Renal pelvis (tissue), 4 donors: Measurements from ENCODE around the gene SURF4. TPM values are rescaled to one million over a fixed set of nuclear protein-coding genes. Genes with fewer than 3 reads are reported as not detected.

ENCODE experiments used
- DNase-seq: peaks from one replicate; pipeline ENCODE4 v3.0.0-alpha.2; 2013
- polyA plus RNA-seq, 3 donors: library from polyadenylated mRNA; unstranded; fragments of 120-200 nt; gene quantifications; one replicate each; pipeline ENCODE4 v1.2.1, GENCODE V29; 2013; ENCODE audit not compliant: insufficient read length in 3 of 3

The SURF4 gene
- polyA plus RNA-seq, 3 donors, result 163 to 184 (median 172) TPM

GRCh38 chr9:133355881-133356357 is 19.9 kb downstream of the SURF4 start:
- no peak for DNase-seq

- DNase-seq, result no peak
Observed at GRCh38 chr9:133354766-133355165, 21.1 kb downstream of the SURF4 start.

- no peak for DNase-seq
Observed at GRCh38 chr9:133353548-133353947, 22.3 kb downstream of the SURF4 start.

GRCh38 chr9:133352635-133353340 is 23.1 kb downstream of the SURF4 start:
- no peak for DNase-seq

- no peak for DNase-seq
Observed at GRCh38 chr9:133351908-133352634, 23.8 kb downstream of the SURF4 start.

GRCh38 chr9:133351526-133351907 is 24.3 kb downstream of the SURF4 start:
- DNase-seq, result no peak

GRCh38 chr9:133349965-133350616 is 25.8 kb downstream of the SURF4 start:
- no peak for DNase-seq

GRCh38 chr9:133348718-133349573 is 26.9 kb downstream of the SURF4 start:
- DNase-seq, result no peak

GRCh38 chr9:133347985-133348717 is 27.7 kb downstream of the SURF4 start, which contains the start of the genes MED22 and RPL7A:
Gene MED22, minus strand, starts transcription at chr9:133348131. Its CDS starts 1,469 bp downstream, at chr9:133346662.
Gene RPL7A, plus strand, starts transcription at chr9:133348218. Its CDS starts 26 bp downstream, at chr9:133348244.
- peak; percentile 97 for DNase-seq

- no peak for DNase-seq
Observed at GRCh38 chr9:133347515-133347984, 28.3 kb downstream of the SURF4 start.

- no peak for DNase-seq
Observed at GRCh38 chr9:133346021-133346785, 29.7 kb downstream of the SURF4 start.

GRCh38 chr9:133345596-133345995 is 30.3 kb downstream of the SURF4 start:
- DNase-seq, result no peak

- no peak for DNase-seq
Observed at GRCh38 chr9:133344979-133345378, 30.9 kb downstream of the SURF4 start.

GRCh38 chr9:133344071-133344470 is 31.8 kb downstream of the SURF4 start:
- DNase-seq, result no peak

GRCh38 chr9:133342570-133342969 is 33.3 kb downstream of the SURF4 start:
- no peak for DNase-seq

GRCh38 chr9:133342069-133342406 is 33.8 kb downstream of the SURF4 start:
- no peak for DNase-seq

- DNase-seq, result no peak
Observed at GRCh38 chr9:133341369-133342068, 34.3 kb downstream of the SURF4 start.

- DNase-seq, result no peak
Observed at GRCh38 chr9:133340916-133341315, 34.9 kb downstream of the SURF4 start.

- DNase-seq, result no peak
Observed at GRCh38 chr9:133340256-133340655, 35.6 kb downstream of the SURF4 start.
